ENCODE results near the gene PCNX2. TPM values are rescaled to one million over a fixed set of nuclear protein-coding genes. Genes with fewer than 3 reads are reported as not detected.

The PCNX2 gene
- total RNA-seq, 1 experiment from 2014 or later: 50.8 TPM

- peak; percentile 57 for DNase-seq (ENCODE audit: low spot score)
- peak overlapping the region; percentile 70 for H3K4me3 Mint-ChIP-seq
- ATAC-seq: peak; percentile 1
- no peak overlapping the region for H3K27ac Mint-ChIP-seq
- POLR2A ChIA-PET: interaction anchor here (0.7 to 1.7 kb wide), 4 partner anchors 12 to 286 kb away, joined by 3 to 6 read pairs (median 4); partner anchors contain the start of gene KCNK1
- H3K27me3 Mint-ChIP-seq (ENCODE audit: low read depth): peaks cover 26% of the 10 kb centered on the region
- H3K36me3 Mint-ChIP-seq: 0 out of 2 replicates have a peak, but pooled peaks cover 3% of the 10 kb centered on the region
- CTCF ChIA-PET: interaction anchor here (0.6 kb wide), 1 partner anchor 92 kb away, joined by 5 read pairs; no protein-coding TSS in a partner anchor
- peaks cover 4% of the 10 kb centered on the region for H3K9me3 Mint-ChIP-seq
- peaks cover 36% of the 10 kb centered on the region for H3K4me1 Mint-ChIP-seq
- TF ChIP-seq, protein P1, sequence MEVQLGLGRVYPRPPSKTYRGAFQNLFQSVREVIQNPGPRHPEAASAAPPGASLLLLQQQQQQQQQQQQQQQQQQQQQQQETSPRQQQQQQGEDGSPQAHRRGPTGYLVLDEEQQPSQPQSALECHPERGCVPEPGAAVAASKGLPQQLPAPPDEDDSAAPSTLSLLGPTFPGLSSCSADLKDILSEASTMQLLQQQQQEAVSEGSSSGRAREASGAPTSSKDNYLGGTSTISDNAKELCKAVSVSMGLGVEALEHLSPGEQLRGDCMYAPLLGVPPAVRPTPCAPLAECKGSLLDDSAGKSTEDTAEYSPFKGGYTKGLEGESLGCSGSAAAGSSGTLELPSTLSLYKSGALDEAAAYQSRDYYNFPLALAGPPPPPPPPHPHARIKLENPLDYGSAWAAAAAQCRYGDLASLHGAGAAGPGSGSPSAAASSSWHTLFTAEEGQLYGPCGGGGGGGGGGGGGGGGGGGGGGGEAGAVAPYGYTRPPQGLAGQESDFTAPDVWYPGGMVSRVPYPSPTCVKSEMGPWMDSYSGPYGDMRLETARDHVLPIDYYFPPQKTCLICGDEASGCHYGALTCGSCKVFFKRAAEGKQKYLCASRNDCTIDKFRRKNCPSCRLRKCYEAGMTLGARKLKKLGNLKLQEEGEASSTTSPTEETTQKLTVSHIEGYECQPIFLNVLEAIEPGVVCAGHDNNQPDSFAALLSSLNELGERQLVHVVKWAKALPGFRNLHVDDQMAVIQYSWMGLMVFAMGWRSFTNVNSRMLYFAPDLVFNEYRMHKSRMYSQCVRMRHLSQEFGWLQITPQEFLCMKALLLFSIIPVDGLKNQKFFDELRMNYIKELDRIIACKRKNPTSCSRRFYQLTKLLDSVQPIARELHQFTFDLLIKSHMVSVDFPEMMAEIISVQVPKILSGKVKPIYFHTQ (CRISPR knock-in tag; IDR thresholded peaks at IDR 0.05): no peak
- no peak for TF ChIP-seq GABPB1 (CRISPR knock-in tag; IDR thresholded peaks at IDR 0.05)
- TF ChIP-seq NR3C1 (CRISPR knock-in tag; conservative IDR thresholded peaks at IDR 0.05; ENCODE audit: low read depth): 0 out of 2 replicates have a peak, but pooled peaks have one; percentile 79
- TF ChIP-seq ZNF138 (CRISPR knock-in tag; conservative IDR thresholded peaks at IDR 0.05): peak; percentile 95; the same call in 1 of the 2 replicates
- TF ChIP-seq OVOL2 (CRISPR knock-in tag; IDR thresholded peaks at IDR 0.05; ENCODE audit: borderline replicate concordance): no peak
- no peak for TF ChIP-seq ZNF671 (CRISPR knock-in tag; IDR thresholded peaks at IDR 0.05)
- peak; percentile 83; the same call in 1 of the 2 replicates for TF ChIP-seq CBFB (CRISPR knock-in tag; IDR thresholded peaks at IDR 0.05; ENCODE audit: low read depth)
- no peak; the same call in 1 of the 2 replicates for TF ChIP-seq KAT7 (CRISPR knock-in tag; IDR thresholded peaks at IDR 0.05; ENCODE audit: borderline replicate concordance)
- no peak for TF ChIP-seq GTF2I (CRISPR knock-in tag; conservative IDR thresholded peaks at IDR 0.05)
- TF ChIP-seq, protein P2, sequence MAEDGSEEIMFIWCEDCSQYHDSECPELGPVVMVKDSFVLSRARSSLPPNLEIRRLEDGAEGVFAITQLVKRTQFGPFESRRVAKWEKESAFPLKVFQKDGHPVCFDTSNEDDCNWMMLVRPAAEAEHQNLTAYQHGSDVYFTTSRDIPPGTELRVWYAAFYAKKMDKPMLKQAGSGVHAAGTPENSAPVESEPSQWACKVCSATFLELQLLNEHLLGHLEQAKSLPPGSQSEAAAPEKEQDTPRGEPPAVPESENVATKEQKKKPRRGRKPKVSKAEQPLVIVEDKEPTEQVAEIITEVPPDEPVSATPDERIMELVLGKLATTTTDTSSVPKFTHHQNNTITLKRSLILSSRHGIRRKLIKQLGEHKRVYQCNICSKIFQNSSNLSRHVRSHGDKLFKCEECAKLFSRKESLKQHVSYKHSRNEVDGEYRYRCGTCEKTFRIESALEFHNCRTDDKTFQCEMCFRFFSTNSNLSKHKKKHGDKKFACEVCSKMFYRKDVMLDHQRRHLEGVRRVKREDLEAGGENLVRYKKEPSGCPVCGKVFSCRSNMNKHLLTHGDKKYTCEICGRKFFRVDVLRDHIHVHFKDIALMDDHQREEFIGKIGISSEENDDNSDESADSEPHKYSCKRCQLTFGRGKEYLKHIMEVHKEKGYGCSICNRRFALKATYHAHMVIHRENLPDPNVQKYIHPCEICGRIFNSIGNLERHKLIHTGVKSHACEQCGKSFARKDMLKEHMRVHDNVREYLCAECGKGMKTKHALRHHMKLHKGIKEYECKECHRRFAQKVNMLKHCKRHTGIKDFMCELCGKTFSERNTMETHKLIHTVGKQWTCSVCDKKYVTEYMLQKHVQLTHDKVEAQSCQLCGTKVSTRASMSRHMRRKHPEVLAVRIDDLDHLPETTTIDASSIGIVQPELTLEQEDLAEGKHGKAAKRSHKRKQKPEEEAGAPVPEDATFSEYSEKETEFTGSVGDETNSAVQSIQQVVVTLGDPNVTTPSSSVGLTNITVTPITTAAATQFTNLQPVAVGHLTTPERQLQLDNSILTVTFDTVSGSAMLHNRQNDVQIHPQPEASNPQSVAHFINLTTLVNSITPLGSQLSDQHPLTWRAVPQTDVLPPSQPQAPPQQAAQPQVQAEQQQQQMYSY (CRISPR knock-in tag; IDR thresholded peaks at IDR 0.05): no peak; the same call in 1 of the 2 replicates
- TF ChIP-seq, protein P3, sequence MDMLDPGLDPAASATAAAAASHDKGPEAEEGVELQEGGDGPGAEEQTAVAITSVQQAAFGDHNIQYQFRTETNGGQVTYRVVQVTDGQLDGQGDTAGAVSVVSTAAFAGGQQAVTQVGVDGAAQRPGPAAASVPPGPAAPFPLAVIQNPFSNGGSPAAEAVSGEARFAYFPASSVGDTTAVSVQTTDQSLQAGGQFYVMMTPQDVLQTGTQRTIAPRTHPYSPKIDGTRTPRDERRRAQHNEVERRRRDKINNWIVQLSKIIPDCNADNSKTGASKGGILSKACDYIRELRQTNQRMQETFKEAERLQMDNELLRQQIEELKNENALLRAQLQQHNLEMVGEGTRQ (CRISPR knock-in tag; IDR thresholded peaks at IDR 0.05): peak; percentile 39
- TF ChIP-seq FOXJ3 (CRISPR knock-in tag; IDR thresholded peaks at IDR 0.05; ENCODE audit: borderline replicate concordance): no peak
- peak; percentile 77 for TF ChIP-seq RELA (CRISPR knock-in tag; IDR thresholded peaks at IDR 0.05; ENCODE audit: borderline replicate concordance)
- TF ChIP-seq, protein P4, sequence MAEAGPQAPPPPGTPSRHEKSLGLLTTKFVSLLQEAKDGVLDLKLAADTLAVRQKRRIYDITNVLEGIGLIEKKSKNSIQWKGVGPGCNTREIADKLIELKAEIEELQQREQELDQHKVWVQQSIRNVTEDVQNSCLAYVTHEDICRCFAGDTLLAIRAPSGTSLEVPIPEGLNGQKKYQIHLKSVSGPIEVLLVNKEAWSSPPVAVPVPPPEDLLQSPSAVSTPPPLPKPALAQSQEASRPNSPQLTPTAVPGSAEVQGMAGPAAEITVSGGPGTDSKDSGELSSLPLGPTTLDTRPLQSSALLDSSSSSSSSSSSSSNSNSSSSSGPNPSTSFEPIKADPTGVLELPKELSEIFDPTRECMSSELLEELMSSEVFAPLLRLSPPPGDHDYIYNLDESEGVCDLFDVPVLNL (CRISPR knock-in tag; IDR thresholded peaks at IDR 0.05; ENCODE audit: borderline replicate concordance, low read depth): peak; percentile 39; the same call in 1 of the 2 replicates
- peak; percentile 69; the same call in 1 of the 2 replicates for TF ChIP-seq E2F5 (CRISPR knock-in tag; IDR thresholded peaks at IDR 0.05)
- TF ChIP-seq ZNF219 (CRISPR knock-in tag; IDR thresholded peaks at IDR 0.05; ENCODE audit: borderline replicate concordance): no peak; the same call in 1 of the 2 replicates
- TF ChIP-seq ATF3 (CRISPR knock-in tag; conservative IDR thresholded peaks at IDR 0.05): no peak
- TF ChIP-seq, protein P5, sequence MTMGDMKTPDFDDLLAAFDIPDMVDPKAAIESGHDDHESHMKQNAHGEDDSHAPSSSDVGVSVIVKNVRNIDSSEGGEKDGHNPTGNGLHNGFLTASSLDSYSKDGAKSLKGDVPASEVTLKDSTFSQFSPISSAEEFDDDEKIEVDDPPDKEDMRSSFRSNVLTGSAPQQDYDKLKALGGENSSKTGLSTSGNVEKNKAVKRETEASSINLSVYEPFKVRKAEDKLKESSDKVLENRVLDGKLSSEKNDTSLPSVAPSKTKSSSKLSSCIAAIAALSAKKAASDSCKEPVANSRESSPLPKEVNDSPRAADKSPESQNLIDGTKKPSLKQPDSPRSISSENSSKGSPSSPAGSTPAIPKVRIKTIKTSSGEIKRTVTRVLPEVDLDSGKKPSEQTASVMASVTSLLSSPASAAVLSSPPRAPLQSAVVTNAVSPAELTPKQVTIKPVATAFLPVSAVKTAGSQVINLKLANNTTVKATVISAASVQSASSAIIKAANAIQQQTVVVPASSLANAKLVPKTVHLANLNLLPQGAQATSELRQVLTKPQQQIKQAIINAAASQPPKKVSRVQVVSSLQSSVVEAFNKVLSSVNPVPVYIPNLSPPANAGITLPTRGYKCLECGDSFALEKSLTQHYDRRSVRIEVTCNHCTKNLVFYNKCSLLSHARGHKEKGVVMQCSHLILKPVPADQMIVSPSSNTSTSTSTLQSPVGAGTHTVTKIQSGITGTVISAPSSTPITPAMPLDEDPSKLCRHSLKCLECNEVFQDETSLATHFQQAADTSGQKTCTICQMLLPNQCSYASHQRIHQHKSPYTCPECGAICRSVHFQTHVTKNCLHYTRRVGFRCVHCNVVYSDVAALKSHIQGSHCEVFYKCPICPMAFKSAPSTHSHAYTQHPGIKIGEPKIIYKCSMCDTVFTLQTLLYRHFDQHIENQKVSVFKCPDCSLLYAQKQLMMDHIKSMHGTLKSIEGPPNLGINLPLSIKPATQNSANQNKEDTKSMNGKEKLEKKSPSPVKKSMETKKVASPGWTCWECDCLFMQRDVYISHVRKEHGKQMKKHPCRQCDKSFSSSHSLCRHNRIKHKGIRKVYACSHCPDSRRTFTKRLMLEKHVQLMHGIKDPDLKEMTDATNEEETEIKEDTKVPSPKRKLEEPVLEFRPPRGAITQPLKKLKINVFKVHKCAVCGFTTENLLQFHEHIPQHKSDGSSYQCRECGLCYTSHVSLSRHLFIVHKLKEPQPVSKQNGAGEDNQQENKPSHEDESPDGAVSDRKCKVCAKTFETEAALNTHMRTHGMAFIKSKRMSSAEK (CRISPR knock-in tag; IDR thresholded peaks at IDR 0.05; ENCODE audit: borderline replicate concordance): no peak; the same call in 1 of the 2 replicates
- TF ChIP-seq ERG (CRISPR knock-in tag; IDR thresholded peaks at IDR 0.05): no peak
- TF ChIP-seq NFYB (CRISPR knock-in tag; conservative IDR thresholded peaks at IDR 0.05; ENCODE audit: low read depth): no peak
Observed at GRCh38 chr1:233328142-233328921, 32.8 kb upstream of the PCNX2 start.

All from WTC11 (cell line).